ENCODE data around the gene IDH2. TPM values are rescaled to one million over a fixed set of nuclear protein-coding genes. Genes with fewer than 3 reads are reported as not detected.

The IDH2 gene
- total and polyA plus RNA-seq, 10 of the 15 experiments (the other 5 are each of a cell fraction or from before 2014, with no cell fraction given), result 2.3 to 358 (median 242) TPM

GRCh38 chr15:90064911-90065681, 37.2 kb downstream of the IDH2 start:
- ChIA-PET SMC1A (ENCODE audit: uncharacterized antibody, unreplicated experiment) (interaction anchor here (1.0 kb wide), 1 partner anchor 33 kb away, joined by 3 read pairs; no protein-coding TSS in a partner anchor), RAD21 (ENCODE audit: unreplicated experiment) (interaction anchor here (0.8 to 1.3 kb wide), 2 partner anchors 15 to 58 kb away, joined by 3 read pairs; no protein-coding TSS in a partner anchor), CTCF (interaction anchor here (0.9 to 1.6 kb wide), 3 partner anchors 22 to 167 kb away, joined by 3 read pairs; no protein-coding TSS in a partner anchor), POLR2A (no interaction called here)
- H3K27me3 ChIP-seq (replicated peaks in 1 of 2; ENCODE audit: control insufficient read depth in 2 of 2, insufficient read depth in 2 of 2, low read length in 1 of 2), result no peaks in the 10 kb centered on the region
- DNase-seq (ENCODE audit: low read depth, low spot score) (no peak), ATAC-seq (no peak), FAIRE-seq (no peak)
- H3K9me3 ChIP-seq (replicated peaks; ENCODE audit: control insufficient read depth, insufficient read depth, low read length), result no peaks in the 10 kb centered on the region
- no peak overlapping the region for H3K27ac ChIP-seq (ENCODE audit: control insufficient read depth, insufficient read depth)
- H3K36me3 ChIP-seq (ENCODE audit: control insufficient read depth in 2 of 2, insufficient read depth in 2 of 2, low read length in 1 of 2), result peaks cover 4 to 13% of the 10 kb centered on the region in 2 experiments; a peak in 3 of 4 replicates
- in situ Hi-C loops (cut with MboI) (no loop called here), intact Hi-C loops (cut with micrococcal nuclease; ENCODE audit: unreplicated experiment) (no loop called here)
- H3K9ac ChIP-seq (ENCODE audit: control insufficient read depth, insufficient read depth, low read length), result no peak overlapping the region
- TF ChIP-seq ZNF592 (IDR thresholded peaks at IDR 0.05), result no peak
- no peak for TF ChIP-seq STAT1 (conservative IDR thresholded peaks at IDR 0.05)
- no peak for TF ChIP-seq SIN3A (IDR thresholded peaks at IDR 0.05; ENCODE audit: low read depth, low read length)
- TF ChIP-seq SRF (IDR thresholded peaks at IDR 0.05; ENCODE audit: low read depth in 2 of 2, low read length in 2 of 2), result no peak
- no peak for TF ChIP-seq KDM1A (IDR thresholded peaks at IDR 0.05; ENCODE audit: borderline replicate concordance)
- no peak for TF ChIP-seq CEBPB (IDR thresholded peaks at IDR 0.05; ENCODE audit: borderline replicate concordance in 1 of 2, low read depth in 2 of 2, low read length in 2 of 2)
- no peak for TF ChIP-seq E4F1 (IDR thresholded peaks at IDR 0.05; ENCODE audit: borderline replicate concordance, partially characterized antibody)
- 80% methylated on average over 30 of the region's 30 CpGs for WGBS (ENCODE audit: insufficient coverage, insufficient replicate concordance, low lambda C conversion rate, missing lambda C conversion rate)
- peaks cover 37% of the 10 kb centered on the region for H3K4me1 ChIP-seq (ENCODE audit: control insufficient read depth, insufficient read depth, low read length)
- no peak overlapping the region for H3K4me3 ChIP-seq
- H2AFZ ChIP-seq (ENCODE audit: control insufficient read depth, low read depth, low read length), result no peak overlapping the region
- no TSS peak for BruUV-seq (replicated peaks)
- no peak overlapping the region for H3K4me2 ChIP-seq (ENCODE audit: control insufficient read depth, insufficient read depth)
- H4K20me1 ChIP-seq (ENCODE audit: control insufficient read depth, insufficient read depth), result no peaks in the 10 kb centered on the region
- peaks cover 28% of the 10 kb centered on the region for H3K79me2 ChIP-seq (ENCODE audit: control insufficient read depth, insufficient read depth, low read length)

Measured in GM12878 (cell line).